OCI-LY3 (cell line): ENCODE results near the gene GKN2.

Experiments
- CTCF ChIP-seq: fragments of 200-600, 300-600 bp; sonication (generic); IDR thresholded peaks from 2 replicates; pipeline ENCODE4 v1.5.1; 2014; ENCODE audit warnings: antibody characterized with exemption, low read length, low read depth
- EZH2phosphoT487 ChIP-seq: fragments of 200-600 bp; shearing (Covaris generic); IDR thresholded peaks from 2 replicates; pipeline ENCODE4 v1.6.1; 2018; ENCODE audit warnings: antibody characterized with exemption, mixed run types, low read depth

GRCh38 chr2:68909793-68910674 is 42.7 kb downstream of the GKN2 start:
- TF ChIP-seq EZH2phosphoT487, result no peak
- TF ChIP-seq CTCF, result peak; percentile 92
